Natural killer cell (primary cell): ENCODE measurements around the gene KRTAP5-6. TPM values are rescaled to one million over a fixed set of nuclear protein-coding genes. Genes with fewer than 3 reads are reported as not detected.

Experiments
- ATAC-seq, 3 donors: fragments of 150-1000 bp in 2 of 3; fragments of 200-7000 bp in 1 of 3; cut with Tn5 transposase; 1 replicate in 1 of 3; 2 replicates in 2 of 3; pipeline ENCODE4 v1.10.0; 2021; ENCODE audit warnings: mild to moderate bottlenecking in 2 of 3, moderate library complexity in 2 of 3
- DNase-seq, 2 donors: peaks; one replicate each; pipeline versions ENCODE4 v3.0.0 to v3.0.0-alpha.2; 2013 to 2021; ENCODE audit warnings: mixed read lengths in 1 of 2
- H3K27ac ChIP-seq: one replicate; pipeline ENCODE4 v1.5.1; 2013; ENCODE audit warnings: mild to moderate bottlenecking, low read length
- H3K27me3 ChIP-seq: one replicate; pipeline ENCODE4 v1.6.1; 2013; ENCODE audit warnings: low read length; ENCODE audit not compliant: control insufficient read depth, insufficient read depth
- H3K36me3 ChIP-seq: one replicate; pipeline ENCODE4 v1.6.1; 2013; ENCODE audit warnings: low read length; ENCODE audit not compliant: control insufficient read depth, insufficient read depth
- H3K4me1 ChIP-seq: one replicate; pipeline ENCODE4 v1.6.1; 2013; ENCODE audit warnings: low read length; ENCODE audit not compliant: control insufficient read depth, insufficient read depth
- H3K4me3 ChIP-seq: one replicate; pipeline ENCODE4 v1.5.1; 2013; ENCODE audit warnings: low read length
- H3K9me3 ChIP-seq: one replicate; pipeline ENCODE4 v1.6.1; 2013; ENCODE audit warnings: low read length; ENCODE audit not compliant: control insufficient read depth, insufficient read depth
- H3K27ac Mint-ChIP-seq, 2 donors: one replicate each; pipeline ENCODE4 v1.8.0; 2022; ENCODE audit warnings: mild to moderate bottlenecking in 2 of 2, mixed read lengths in 2 of 2, moderate library complexity in 1 of 2
- H3K27me3 Mint-ChIP-seq, 2 donors: one replicate each; pipeline ENCODE4 v1.8.0; 2022; ENCODE audit warnings: low read depth in 2 of 2, mixed read lengths in 2 of 2
- H3K36me3 Mint-ChIP-seq: one replicate; pipeline ENCODE4 v1.8.0; 2022; ENCODE audit warnings: mixed read lengths
- H3K4me1 Mint-ChIP-seq, 2 donors: one replicate each; pipeline ENCODE4 v1.8.0; 2022; ENCODE audit warnings: mixed read lengths in 2 of 2
- H3K4me3 Mint-ChIP-seq: one replicate; pipeline ENCODE4 v1.8.0; 2022; ENCODE audit warnings: mild to moderate bottlenecking, moderate library complexity, mixed read lengths
- H3K9me3 Mint-ChIP-seq, 2 donors: one replicate each; pipeline ENCODE4 v1.8.0; 2022; ENCODE audit warnings: mixed read lengths in 2 of 2
- CTCF ChIP-seq: fragments of 200-600 bp; IDR thresholded peaks from one replicate; pipeline ENCODE4 v1.8.0; 2022; ENCODE audit warnings: antibody characterized with exemption
- WGBS: methylation state at CpG from one replicate; pipeline ENCODE4 v1.1.7; 2013; ENCODE audit warnings: missing lambda C conversion rate; ENCODE audit not compliant: insufficient coverage; 5-methylcytosine and 5-hydroxymethylcytosine counted together
- intact Hi-C: fragments of 100-400 bp; cut with micrococcal nuclease; formaldehyde crosslinking; loops from one replicate; pipeline ENCODE4 v1.14.2; 2022
- total RNA-seq, 4 donors: library from RNA; stranded (reverse); fragments of 120-200 nt in 1 of 4; gene quantifications; one replicate each; pipeline versions ENCODE4 v1.2.3 to v1.2.4, GENCODE V29; 2013 to 2022

The KRTAP5-6 gene
- total RNA-seq, 3 donors from 2014 or later (not counting 1 experiment from before 2014, with no cell fraction given) = not detected

- Mint-ChIP-seq H3K36me3 (no peaks in the 10 kb centered on the region), H3K4me1 (peaks cover 0 to 7% of the 10 kb centered on the region in 2 donors), H3K4me3 (no peak overlapping the region), H3K27ac (no peak overlapping the region), H3K27me3 (peaks cover 55 to 63% of the 10 kb centered on the region in 2 donors), H3K9me3 (no peaks in the 10 kb centered on the region)
- ATAC-seq = no peak
- H3K27me3 ChIP-seq = peaks cover 23% of the 10 kb centered on the region
- no peak for DNase-seq
- WGBS = 83% methylated on average over 20 of the region's 21 CpGs
- no peak overlapping the region for H3K4me3 ChIP-seq
- H3K9me3 ChIP-seq = peaks cover 7% of the 10 kb centered on the region
- TF ChIP-seq CTCF = no peak
- no peak overlapping the region for H3K27ac ChIP-seq
- H3K36me3 ChIP-seq = no peaks in the 10 kb centered on the region
- intact Hi-C loops = no loop called here
- H3K4me1 ChIP-seq = peaks cover 7% of the 10 kb centered on the region
Measured at GRCh38 chr11:1674173-1675131, 22.5 kb upstream of the KRTAP5-6 start.

GRCh38 chr11:1675536-1676228, 21.3 kb upstream of the KRTAP5-6 start:
- intact Hi-C loops = no loop called here
- Mint-ChIP-seq H3K4me1 (no peaks in the 10 kb centered on the region), H3K36me3 (no peaks in the 10 kb centered on the region), H3K27ac (no peak overlapping the region), H3K9me3 (no peaks in the 10 kb centered on the region), H3K4me3 (no peak overlapping the region), H3K27me3 (peaks cover 55 to 63% of the 10 kb centered on the region in 2 donors)
- ATAC-seq = no peak
- WGBS = 74% methylated on average over 11 of the region's 11 CpGs
- peaks cover 4% of the 10 kb centered on the region for H3K9me3 ChIP-seq
- H3K27ac ChIP-seq = no peak overlapping the region
- H3K4me3 ChIP-seq = no peak overlapping the region
- DNase-seq = no peak
- H3K4me1 ChIP-seq = no peaks in the 10 kb centered on the region
- H3K36me3 ChIP-seq = no peaks in the 10 kb centered on the region
- H3K27me3 ChIP-seq = peaks cover 23% of the 10 kb centered on the region
- TF ChIP-seq CTCF = no peak

GRCh38 chr11:1676229-1676740, 20.7 kb upstream of the KRTAP5-6 start:
- no peak overlapping the region for H3K27ac ChIP-seq
- Mint-ChIP-seq H3K9me3 (no peaks in the 10 kb centered on the region), H3K36me3 (no peaks in the 10 kb centered on the region), H3K4me1 (no peaks in the 10 kb centered on the region), H3K27me3 (peaks cover 52 to 63% of the 10 kb centered on the region in 2 donors), H3K4me3 (no peak overlapping the region), H3K27ac (no peak overlapping the region)
- WGBS = 89% methylated on average over 3 of the region's 7 CpGs
- DNase-seq = no peak
- intact Hi-C loops = no loop called here
- H3K27me3 ChIP-seq = peaks cover 23% of the 10 kb centered on the region
- TF ChIP-seq CTCF = no peak
- H3K4me3 ChIP-seq = no peak overlapping the region
- no peak for ATAC-seq
- no peaks in the 10 kb centered on the region for H3K9me3 ChIP-seq
- H3K36me3 ChIP-seq = no peaks in the 10 kb centered on the region
- H3K4me1 ChIP-seq = no peaks in the 10 kb centered on the region
